Measurements from ENCODE around the gene NIN. TPM values are rescaled to one million over a fixed set of nuclear protein-coding genes. Genes with fewer than 3 reads are reported as not detected.
"Not testable (repeated sequence)": the region's sequence is repeated elsewhere in the genome, so short reads cannot be mapped to it uniquely, and the experiment has no call there.

NIN gene
- total RNA-seq, 4 donors from 2014 or later: 22.7 to 48.2 (median 36.8) TPM

GRCh38 chr14:50822501-50823042, 8.4 kb downstream of the NIN start:
- Histone ChIP-seq H3K9me3 (no peaks in the 10 kb centered on the region), H3K27me3 (no peaks in the 10 kb centered on the region), H3K4me3 (no peak overlapping the region), H3K4me1 (peaks cover 41% of the 10 kb centered on the region), H3K27ac (no peak overlapping the region), H3K36me3 (no peaks in the 10 kb centered on the region)
- DNase-seq (ENCODE audit: low spot score in 2 of 2): no peak
- TF ChIP-seq POLR2AphosphoS5 (IDR thresholded peaks at IDR 0.05) (no peak), POLR2A (IDR thresholded peaks at IDR 0.05) (no peak), CTCF (IDR thresholded peaks at IDR 0.05) (no peak), EP300 (IDR thresholded peaks at IDR 0.05) (no peak)
- 67% methylated on average over 11 of the region's 11 CpGs for WGBS

GRCh38 chr14:50821510-50822464, 9.2 kb downstream of the NIN start:
- no peak for TF ChIP-seq POLR2AphosphoS5 (IDR thresholded peaks at IDR 0.05)
- no peak for TF ChIP-seq CTCF (IDR thresholded peaks at IDR 0.05)
- TF ChIP-seq EP300 (IDR thresholded peaks at IDR 0.05): no peak
- no peak for TF ChIP-seq POLR2A (IDR thresholded peaks at IDR 0.05)
- Histone ChIP-seq H3K27me3 (no peaks in the 10 kb centered on the region), H3K4me3 (no peak overlapping the region), H3K36me3 (no peaks in the 10 kb centered on the region), H3K27ac (no peak overlapping the region), H3K9me3 (no peaks in the 10 kb centered on the region), H3K4me1 (peaks cover 41% of the 10 kb centered on the region)
- DNase-seq (ENCODE audit: low spot score in 2 of 2): no peak
- WGBS: 46% methylated on average over 13 of the region's 13 CpGs

GRCh38 chr14:50820786-50821509, 10.0 kb downstream of the NIN start:
- Histone ChIP-seq H3K4me3 (no peak overlapping the region), H3K27ac (no peak overlapping the region), H3K27me3 (no peaks in the 10 kb centered on the region), H3K4me1 (peaks cover 47% of the 10 kb centered on the region), H3K9me3 (no peaks in the 10 kb centered on the region), H3K36me3 (no peaks in the 10 kb centered on the region)
- no peak for DNase-seq (ENCODE audit: low spot score in 2 of 2)
- no peak for TF ChIP-seq POLR2AphosphoS5 (IDR thresholded peaks at IDR 0.05)
- no peak for TF ChIP-seq EP300 (IDR thresholded peaks at IDR 0.05)
- TF ChIP-seq CTCF (IDR thresholded peaks at IDR 0.05): no peak
- no peak for TF ChIP-seq POLR2A (IDR thresholded peaks at IDR 0.05)
- 65% methylated on average over 3 of the region's 3 CpGs for WGBS

GRCh38 chr14:50819303-50819702, 11.7 kb downstream of the NIN start:
- not testable (repeated sequence) for H3K9me3 ChIP-seq; H3K4me3 ChIP-seq; DNase-seq (ENCODE audit: low spot score in 2 of 2); H3K27me3 ChIP-seq; H3K27ac ChIP-seq; H3K36me3 ChIP-seq
- H3K4me1 ChIP-seq: peaks cover 47% of the 10 kb centered on the region
- WGBS: 92% methylated on average over 6 of the region's 6 CpGs

GRCh38 chr14:50816395-50817047, 14.4 kb downstream of the NIN start:
- WGBS: 65% methylated on average over 6 of the region's 6 CpGs
- H3K9me3 ChIP-seq: no peaks in the 10 kb centered on the region
- DNase-seq (ENCODE audit: low spot score in 2 of 2): no peak

GRCh38 chr14:50815526-50815925, 15.4 kb downstream of the NIN start:
- not testable (repeated sequence) for H3K27me3 ChIP-seq; H3K9me3 ChIP-seq; DNase-seq (ENCODE audit: low spot score in 2 of 2); H3K27ac ChIP-seq; H3K4me3 ChIP-seq; H3K36me3 ChIP-seq
- peaks cover 13% of the 10 kb centered on the region for H3K4me1 ChIP-seq
- 94% methylated on average over 5 of the region's 5 CpGs for WGBS

More at GRCh38 chr14:50816395-50817047, 14.4 kb downstream of the NIN start:
- Histone ChIP-seq H3K27ac (no peak overlapping the region), H3K4me1 (peaks cover 23% of the 10 kb centered on the region), H3K36me3 (no peaks in the 10 kb centered on the region), H3K4me3 (no peak overlapping the region), H3K27me3 (no peaks in the 10 kb centered on the region)
- TF ChIP-seq POLR2AphosphoS5 (IDR thresholded peaks at IDR 0.05) (no peak), CTCF (IDR thresholded peaks at IDR 0.05) (no peak), EP300 (IDR thresholded peaks at IDR 0.05) (no peak), POLR2A (IDR thresholded peaks at IDR 0.05) (no peak)

GRCh38 chr14:50815058-50815457, 15.9 kb downstream of the NIN start:
- not testable (repeated sequence) for H3K36me3 ChIP-seq; H3K4me3 ChIP-seq; DNase-seq (ENCODE audit: low spot score in 2 of 2); H3K27ac ChIP-seq; H3K27me3 ChIP-seq; H3K4me1 ChIP-seq; H3K9me3 ChIP-seq
- 100% methylated on average over 1 of the region's 1 CpG for WGBS
